PFSK-1 (cell line): ENCODE measurements around the gene ERBB2.

Experiments
- FOXP2 ChIP-seq: optimal IDR thresholded peaks from 2 replicates; pipeline ENCODE3; 2011; ENCODE audit warnings: borderline replicate concordance, control low read depth, inconsistent platforms; ENCODE audit not compliant: insufficient read depth; ENCODE audit errors: extremely low read length, extremely low read depth
- POLR2AphosphoS5 ChIP-seq: IDR thresholded peaks from 2 replicates; pipeline ENCODE4 v1.6.1; 2012; ENCODE audit warnings: low read depth, mild to moderate bottlenecking, control low read depth, low read length, moderate library complexity
- REST ChIP-seq, 2 experiments: IDR thresholded peaks; 2 replicates each; pipeline versions ENCODE4 v1.6.1 to v1.8.0; 2011 to 2012; ENCODE audit warnings: low read depth in 2 of 2, low read length in 2 of 2, control low read depth in 1 of 2, inconsistent platforms in 1 of 2, mild to moderate bottlenecking in 1 of 2, moderate library complexity in 1 of 2; ENCODE audit not compliant: insufficient read depth in 1 of 2
- SIN3A ChIP-seq: IDR thresholded peaks from 2 replicates; pipeline ENCODE4 v1.6.1; 2012; ENCODE audit warnings: mild to moderate bottlenecking, low read length, moderate library complexity, borderline replicate concordance; ENCODE audit not compliant: insufficient read depth
- TAF1 ChIP-seq: IDR thresholded peaks from 2 replicates; pipeline ENCODE4 v1.6.1; 2012; ENCODE audit warnings: low read length, control low read depth, borderline replicate concordance; ENCODE audit not compliant: insufficient read depth

Gene ERBB2

DNA sequence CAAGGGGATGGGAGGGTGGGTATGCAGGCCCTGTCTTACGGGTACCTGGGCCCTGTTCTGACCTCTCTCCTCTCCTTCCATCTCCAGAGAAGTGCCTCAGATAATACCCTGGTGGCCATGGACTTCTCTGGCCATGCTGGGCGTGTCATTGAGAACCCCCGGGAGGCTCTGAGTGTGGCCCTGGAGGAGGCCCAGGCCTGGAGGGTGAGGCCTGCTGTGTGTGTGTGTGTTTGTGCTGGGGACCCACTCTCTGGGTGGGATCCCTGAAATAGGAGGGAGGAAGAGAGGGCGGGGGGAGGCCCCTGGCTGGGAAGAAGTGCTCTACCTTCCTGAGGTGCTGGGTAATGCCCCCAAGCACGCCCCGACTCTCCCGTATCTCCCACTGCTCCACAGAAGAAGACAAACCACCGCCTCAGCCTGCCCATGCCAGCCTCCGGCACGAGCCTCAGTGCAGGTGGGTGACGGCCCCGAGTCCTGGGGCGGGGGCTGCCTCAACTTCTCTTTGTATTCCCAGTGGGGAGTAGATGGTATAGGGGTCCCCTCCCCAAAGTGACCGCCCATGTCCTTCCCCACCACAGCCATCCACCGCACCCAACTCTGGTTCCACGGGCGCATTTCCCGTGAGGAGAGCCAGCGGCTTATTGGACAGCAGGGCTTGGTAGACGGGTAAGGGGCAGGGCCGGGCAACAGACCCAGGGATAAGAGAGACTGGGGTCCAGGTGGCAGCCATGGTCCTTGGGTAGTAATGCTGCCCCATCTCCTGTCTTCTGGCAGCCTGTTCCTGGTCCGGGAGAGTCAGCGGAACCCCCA, 45.7 kb downstream of the ERBB2 start:
- no peak for TF ChIP-seq SIN3A

- TF ChIP-seq REST (IDR thresholded peaks at IDR 0.05; ENCODE audit: insufficient read depth in 1 of 2, low read depth in 2 of 2, low read length in 2 of 2) (no peak), FOXP2 (no peak), TAF1 (no peak), POLR2AphosphoS5 (no peak), SIN3A (no peak)
These were observed 46.2 kb downstream of the ERBB2 start for GRCh38 chr17:39746145-39746461.

DNA sequence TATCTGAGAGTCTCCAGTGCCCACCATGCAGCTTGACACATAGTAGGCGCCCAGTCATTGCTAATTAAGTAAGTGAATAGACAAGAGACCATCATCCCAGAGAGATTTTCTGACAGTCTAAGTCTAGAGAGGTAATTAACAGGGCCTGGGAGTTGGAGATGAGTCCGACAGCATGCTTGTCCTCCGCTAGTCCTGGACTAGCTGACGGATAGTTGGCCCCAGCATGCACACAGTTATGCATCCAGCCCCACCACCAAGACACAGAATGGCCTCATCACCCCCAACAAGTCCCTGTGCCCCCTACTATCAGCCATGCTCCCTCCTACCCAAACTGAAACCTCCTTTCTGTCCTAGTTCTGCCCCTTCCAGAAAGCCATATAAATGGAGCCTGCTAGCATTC, 47.9 kb downstream of the ERBB2 start:
- no peak for TF ChIP-seq FOXP2
- TF ChIP-seq REST (IDR thresholded peaks at IDR 0.05; ENCODE audit: insufficient read depth in 1 of 2, low read depth in 2 of 2, low read length in 2 of 2): no peak
- TF ChIP-seq SIN3A: no peak
- no peak for TF ChIP-seq TAF1
- TF ChIP-seq POLR2AphosphoS5: no peak

- TF ChIP-seq FOXP2: no peak
- no peak for TF ChIP-seq SIN3A
- no peak for TF ChIP-seq REST (IDR thresholded peaks at IDR 0.05; ENCODE audit: insufficient read depth in 1 of 2, low read depth in 2 of 2, low read length in 2 of 2)
- no peak for TF ChIP-seq TAF1
- no peak for TF ChIP-seq POLR2AphosphoS5
These were observed 50.5 kb downstream of the ERBB2 start for GRCh38 chr17:39750131-39751015.

GRCh38 chr17:39751016-39751543, 51.2 kb downstream of the ERBB2 start:
- TF ChIP-seq TAF1 (no peak), FOXP2 (no peak), POLR2AphosphoS5 (no peak), REST (IDR thresholded peaks at IDR 0.05; ENCODE audit: insufficient read depth in 1 of 2, low read depth in 2 of 2, low read length in 2 of 2) (no peak), SIN3A (no peak)
